Measurements from ENCODE around the gene SIGLEC14.

DNA sequence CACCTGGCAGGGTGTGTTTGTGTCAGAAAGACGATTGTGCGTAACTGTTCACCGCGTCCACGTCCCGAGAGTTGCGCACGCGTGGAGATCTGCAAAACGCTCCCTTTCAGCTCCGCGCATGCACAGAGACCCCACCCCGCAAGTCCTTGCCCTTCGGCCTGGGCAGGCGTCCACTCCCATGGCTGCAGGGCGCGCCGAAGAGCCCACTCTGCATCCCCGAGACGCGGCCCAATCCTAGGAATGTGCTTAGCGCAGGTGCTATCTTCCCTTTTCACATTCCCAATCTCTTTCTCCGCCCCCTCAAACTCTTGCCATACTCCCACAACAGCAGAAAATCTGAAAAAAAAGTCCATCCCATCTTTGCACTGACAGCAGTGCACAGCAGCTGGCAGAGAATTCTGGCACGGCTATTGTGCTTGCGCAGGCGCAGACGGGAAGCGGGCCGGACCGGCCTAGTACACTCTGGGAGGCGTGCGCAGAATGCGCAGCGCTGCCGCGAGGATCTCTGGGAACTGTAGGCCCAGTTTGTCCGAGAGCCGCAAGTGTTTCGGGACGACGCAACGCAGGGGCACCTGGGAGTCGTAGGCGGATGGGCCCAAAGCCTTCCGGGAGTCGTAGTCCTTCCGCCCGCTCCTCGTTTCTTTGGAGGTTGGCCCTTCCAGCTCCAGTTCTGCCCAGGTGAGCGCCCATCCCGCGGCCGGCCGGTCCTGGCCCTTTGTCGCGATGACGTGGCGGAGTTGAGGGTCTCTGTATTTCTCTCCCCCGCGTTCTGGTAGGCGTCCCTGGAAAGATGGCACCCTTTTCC, 52.5 kb downstream of the SIGLEC14 start:
- TF ChIP-seq, protein P1, sequence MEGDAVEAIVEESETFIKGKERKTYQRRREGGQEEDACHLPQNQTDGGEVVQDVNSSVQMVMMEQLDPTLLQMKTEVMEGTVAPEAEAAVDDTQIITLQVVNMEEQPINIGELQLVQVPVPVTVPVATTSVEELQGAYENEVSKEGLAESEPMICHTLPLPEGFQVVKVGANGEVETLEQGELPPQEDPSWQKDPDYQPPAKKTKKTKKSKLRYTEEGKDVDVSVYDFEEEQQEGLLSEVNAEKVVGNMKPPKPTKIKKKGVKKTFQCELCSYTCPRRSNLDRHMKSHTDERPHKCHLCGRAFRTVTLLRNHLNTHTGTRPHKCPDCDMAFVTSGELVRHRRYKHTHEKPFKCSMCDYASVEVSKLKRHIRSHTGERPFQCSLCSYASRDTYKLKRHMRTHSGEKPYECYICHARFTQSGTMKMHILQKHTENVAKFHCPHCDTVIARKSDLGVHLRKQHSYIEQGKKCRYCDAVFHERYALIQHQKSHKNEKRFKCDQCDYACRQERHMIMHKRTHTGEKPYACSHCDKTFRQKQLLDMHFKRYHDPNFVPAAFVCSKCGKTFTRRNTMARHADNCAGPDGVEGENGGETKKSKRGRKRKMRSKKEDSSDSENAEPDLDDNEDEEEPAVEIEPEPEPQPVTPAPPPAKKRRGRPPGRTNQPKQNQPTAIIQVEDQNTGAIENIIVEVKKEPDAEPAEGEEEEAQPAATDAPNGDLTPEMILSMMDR (conservative IDR thresholded peaks at IDR 0.05; ENCODE audit: low read length), result no peak
- no peak for TF ChIP-seq EZH2phosphoT487 (IDR thresholded peaks at IDR 0.05; ENCODE audit: borderline replicate concordance, low read depth, low read length)

Measured in OCI-LY7 (cell line).